ENCODE measurements around the gene SLC2A1. TPM values are rescaled to one million over a fixed set of nuclear protein-coding genes. Genes with fewer than 3 reads are reported as not detected.

The SLC2A1 gene
- total RNA-seq, 1 experiment from 2014 or later, result 422 TPM

DNA sequence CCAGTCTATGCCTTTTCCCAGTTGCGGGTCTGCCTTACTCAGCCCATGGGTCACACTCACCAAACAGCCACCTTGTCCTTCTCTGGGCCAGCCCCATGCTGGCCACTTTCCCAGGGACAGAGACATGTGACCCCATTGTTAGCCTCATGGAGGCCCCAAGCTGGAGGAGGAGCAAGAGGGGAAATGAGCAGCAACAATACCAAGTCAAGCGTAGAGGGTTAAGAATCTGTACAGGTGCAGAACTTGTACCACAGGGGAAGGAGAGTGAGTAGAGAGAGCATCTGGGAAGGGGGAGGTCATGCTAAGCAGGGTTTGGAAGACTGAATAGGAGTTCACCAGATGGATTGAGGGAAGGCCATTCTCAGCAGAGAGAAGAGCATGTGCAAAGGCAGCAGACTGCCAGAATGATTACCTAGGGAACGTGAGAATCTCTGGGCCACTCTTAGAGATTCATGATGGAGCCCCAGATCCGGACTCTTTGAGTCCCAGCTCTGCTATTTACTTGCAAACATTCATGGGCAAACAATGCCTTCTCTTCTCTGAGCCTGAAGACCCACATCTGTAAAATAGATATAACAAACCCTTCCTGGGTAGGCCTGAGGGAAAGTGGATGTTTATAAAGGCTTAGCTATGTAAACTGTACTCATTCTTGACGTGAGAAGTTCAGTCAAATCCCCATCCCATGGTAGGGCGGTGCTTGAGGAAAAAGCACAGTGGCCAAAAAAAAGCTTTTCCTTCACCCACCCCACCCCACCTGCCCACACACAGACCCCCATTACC, 2.8 kb upstream of the SLC2A1 start:
- ChIA-PET POLR2A (interaction anchor here (1.0 to 1.6 kb wide), 2 partner anchors 18 to 47 kb away, joined by 6 to 10 read pairs; no protein-coding TSS in a partner anchor), CTCF (interaction anchor here (0.6 to 2.0 kb wide), 4 partner anchors 28 to 112 kb away, joined by 4 to 19 read pairs (median 4); no protein-coding TSS in a partner anchor)
- peak overlapping the region; percentile 48 for H3K4me3 Mint-ChIP-seq (ENCODE audit: unreplicated experiment)
- intact Hi-C loops (cut with micrococcal nuclease; ENCODE audit: unreplicated experiment), result loop anchor here (1.0 kb wide), 1 partner anchor 19 kb away; no protein-coding TSS in a partner anchor
- no TSS peak for BruUV-seq (replicated peaks)
- DNase-seq, result peak in 1 of 2 experiments; percentile 52
- H3K4me1 Mint-ChIP-seq (ENCODE audit: low read depth, unreplicated experiment), result peaks cover 37% of the 10 kb centered on the region
- peaks cover 38% of the 10 kb centered on the region for H3K36me3 Mint-ChIP-seq (ENCODE audit: insufficient read depth, unreplicated experiment)
- no peaks in the 10 kb centered on the region for H3K27me3 ChIP-seq (replicated peaks; ENCODE audit: control insufficient read depth, insufficient read depth, low read length)
- H3K4me3 ChIP-seq (ENCODE audit: low read depth, low read length), result no peak overlapping the region
- H3K36me3 ChIP-seq (ENCODE audit: control insufficient read depth, insufficient read depth, low read length), result peaks cover 1% of the 10 kb centered on the region; the same call in 1 of the 2 replicates
- H3K9me3 Mint-ChIP-seq (ENCODE audit: unreplicated experiment), result no peaks in the 10 kb centered on the region
- H3K4me1 ChIP-seq, result peaks cover 59% of the 10 kb centered on the region
- no peak for TF ChIP-seq CTCF (IDR thresholded peaks at IDR 0.05; ENCODE audit: insufficient read depth in 1 of 2, low read depth in 1 of 2, low read length in 1 of 2, severe bottlenecking in 1 of 2, unreplicated experiment in 1 of 2)
- H3K27ac Mint-ChIP-seq (ENCODE audit: unreplicated experiment), result peak overlapping the region; percentile 38
- no peaks in the 10 kb centered on the region for H3K9me3 ChIP-seq
- no peaks in the 10 kb centered on the region for H3K27me3 Mint-ChIP-seq (ENCODE audit: insufficient read depth, unreplicated experiment)

- Mint-ChIP-seq H3K4me1 (ENCODE audit: low read depth, unreplicated experiment) (peaks cover 37% of the 10 kb centered on the region), H3K4me3 (ENCODE audit: unreplicated experiment) (peak overlapping the region; percentile 48)
- CTCF ChIA-PET, result interaction anchor here (0.6 to 1.1 kb wide), 2 partner anchors 29 to 113 kb away, joined by 4 to 5 read pairs; no protein-coding TSS in a partner anchor
Observed at GRCh38 chr1:42960566-42961311, 2.1 kb upstream of the SLC2A1 start.

More at GRCh38 chr1:42960566-42961311, 2.1 kb upstream of the SLC2A1 start:
- TF ChIP-seq CTCF (IDR thresholded peaks at IDR 0.05; ENCODE audit: insufficient read depth in 1 of 2, low read depth in 1 of 2, low read length in 1 of 2, severe bottlenecking in 1 of 2, unreplicated experiment in 1 of 2), result no peak
- H3K27me3 Mint-ChIP-seq (ENCODE audit: insufficient read depth, unreplicated experiment), result no peaks in the 10 kb centered on the region
- 0 out of 2 replicates have a peak overlapping the region, but pooled peaks have one; percentile 2 for H3K4me3 ChIP-seq (ENCODE audit: low read depth, low read length)
- H3K9me3 Mint-ChIP-seq (ENCODE audit: unreplicated experiment), result no peaks in the 10 kb centered on the region
- BruUV-seq (replicated peaks), result no TSS peak
- POLR2A ChIA-PET, result interaction anchor here (1.0 to 1.6 kb wide), 2 partner anchors 19 to 47 kb away, joined by 6 to 10 read pairs; no protein-coding TSS in a partner anchor
- no peak for DNase-seq
- H3K4me1 ChIP-seq, result peaks cover 55% of the 10 kb centered on the region
- H3K9me3 ChIP-seq, result no peaks in the 10 kb centered on the region
- H3K27ac Mint-ChIP-seq (ENCODE audit: unreplicated experiment), result peak overlapping the region; percentile 38
- H3K27me3 ChIP-seq (replicated peaks; ENCODE audit: control insufficient read depth, insufficient read depth, low read length), result no peaks in the 10 kb centered on the region
- H3K36me3 ChIP-seq (ENCODE audit: control insufficient read depth, insufficient read depth, low read length), result peaks cover 1% of the 10 kb centered on the region; the same call in 1 of the 2 replicates
- intact Hi-C loops (cut with micrococcal nuclease; ENCODE audit: unreplicated experiment), result loop anchor here (1.0 kb wide), 1 partner anchor 20 kb away; no protein-coding TSS in a partner anchor
- peaks cover 46% of the 10 kb centered on the region for H3K36me3 Mint-ChIP-seq (ENCODE audit: insufficient read depth, unreplicated experiment)

All from Caco-2 (cell line).